Measurements from ENCODE around the gene KPNA3.

- TF ChIP-seq EZH2 (IDR thresholded peaks at IDR 0.05) (no peak), POLR2AphosphoS5 (IDR thresholded peaks at IDR 0.05; ENCODE audit: borderline replicate concordance, low read depth, low read length) (no peak), FOXP2 (optimal IDR thresholded peaks at IDR 0.05; ENCODE audit: control extremely low read depth, extremely low read length, insufficient read depth) (no peak)
These were observed 9.9 kb upstream of the KPNA3 start for GRCh38 chr13:49802426-49802825.
